NCI-H2171 (cell line): Measurements from ENCODE around the gene KLK12.
A peak's percentile ranks its signal among the peaks of the same experiment; 100 is the strongest.
"Not testable (repeated sequence)": the region's sequence is repeated elsewhere in the genome, so short reads cannot be mapped to it uniquely, and the experiment has no call there.

ENCODE experiments used
- DNase-seq: peaks from one replicate; lab custom pipeline; 2025; lab: John Stamatoyannopoulos, UW

Gene KLK12

DNA sequence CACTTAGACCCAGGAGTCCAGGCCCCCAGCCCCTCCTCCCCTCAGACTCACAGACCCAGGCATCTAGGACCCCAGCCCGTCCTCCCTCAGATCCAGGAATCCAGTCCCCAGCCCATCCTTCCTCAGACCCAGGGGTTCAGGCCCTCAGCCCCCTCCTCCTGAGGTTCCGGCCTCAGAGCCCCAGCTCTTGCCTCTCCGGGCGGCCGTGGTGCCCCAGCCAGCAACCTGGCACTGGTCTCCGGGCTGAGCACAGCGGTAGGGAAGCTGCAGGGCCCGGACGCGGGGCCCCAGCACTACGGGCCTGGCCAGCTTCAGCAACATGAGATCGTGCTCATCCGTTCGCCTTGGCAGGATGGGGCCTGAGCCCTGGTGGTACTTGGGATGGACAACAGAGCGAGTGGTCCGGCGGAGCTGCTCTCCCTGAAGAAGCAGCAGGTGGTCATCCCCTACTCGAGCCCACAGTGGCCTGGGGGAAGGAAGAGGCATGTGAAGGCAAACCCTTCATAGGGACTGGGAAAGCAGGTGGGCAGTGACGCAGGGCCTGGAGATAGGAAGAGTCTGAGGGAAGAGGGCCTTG is 19.0 kb downstream of the KLK12 start:
- no peak for DNase-seq

DNA sequence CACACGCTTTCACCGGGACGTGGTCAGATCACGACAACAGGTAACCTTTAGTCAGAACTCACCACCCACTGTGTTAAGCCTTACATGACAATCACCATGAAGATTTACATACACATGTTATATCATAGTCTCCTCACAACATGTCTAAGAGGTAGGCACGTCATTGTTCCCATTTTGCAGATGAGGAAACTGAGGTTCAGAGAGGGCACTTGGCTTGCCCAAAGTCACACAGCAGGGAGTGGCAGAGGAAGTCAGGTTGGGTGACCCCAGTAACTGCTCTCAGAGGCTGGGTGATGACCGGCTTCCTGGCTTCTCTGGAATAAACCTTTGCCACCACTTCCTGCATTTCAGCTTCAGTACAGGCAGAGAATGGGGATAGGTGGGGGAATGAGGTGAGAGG is 20.6 kb downstream of the KLK12 start:
- no peak for DNase-seq

DNA sequence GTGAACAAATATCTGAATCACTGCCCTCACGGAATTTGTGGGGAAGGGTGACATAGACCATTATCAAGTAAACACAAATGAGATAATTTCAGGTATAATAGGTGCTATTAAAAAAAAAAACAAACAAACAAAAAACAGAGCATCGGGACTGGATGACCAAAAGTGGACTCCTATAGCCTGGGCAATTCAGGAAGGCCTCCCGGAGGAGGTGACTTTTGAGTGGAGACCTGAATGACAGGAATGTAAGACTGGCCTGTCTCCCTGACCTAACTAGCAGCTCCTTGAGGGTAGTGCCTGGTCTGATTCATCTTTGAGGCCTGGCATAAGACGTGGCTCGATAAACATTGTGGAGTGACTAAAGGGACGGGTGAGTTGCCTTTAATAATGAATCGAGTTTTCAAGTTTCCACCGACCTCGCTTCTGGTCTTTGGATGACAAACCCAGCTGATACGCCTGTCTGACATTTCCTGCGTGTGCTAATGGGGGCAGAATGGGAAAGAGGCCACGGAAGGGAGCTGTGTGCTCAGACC is 22.1 kb downstream of the KLK12 start:
- DNase-seq: no peak

DNA sequence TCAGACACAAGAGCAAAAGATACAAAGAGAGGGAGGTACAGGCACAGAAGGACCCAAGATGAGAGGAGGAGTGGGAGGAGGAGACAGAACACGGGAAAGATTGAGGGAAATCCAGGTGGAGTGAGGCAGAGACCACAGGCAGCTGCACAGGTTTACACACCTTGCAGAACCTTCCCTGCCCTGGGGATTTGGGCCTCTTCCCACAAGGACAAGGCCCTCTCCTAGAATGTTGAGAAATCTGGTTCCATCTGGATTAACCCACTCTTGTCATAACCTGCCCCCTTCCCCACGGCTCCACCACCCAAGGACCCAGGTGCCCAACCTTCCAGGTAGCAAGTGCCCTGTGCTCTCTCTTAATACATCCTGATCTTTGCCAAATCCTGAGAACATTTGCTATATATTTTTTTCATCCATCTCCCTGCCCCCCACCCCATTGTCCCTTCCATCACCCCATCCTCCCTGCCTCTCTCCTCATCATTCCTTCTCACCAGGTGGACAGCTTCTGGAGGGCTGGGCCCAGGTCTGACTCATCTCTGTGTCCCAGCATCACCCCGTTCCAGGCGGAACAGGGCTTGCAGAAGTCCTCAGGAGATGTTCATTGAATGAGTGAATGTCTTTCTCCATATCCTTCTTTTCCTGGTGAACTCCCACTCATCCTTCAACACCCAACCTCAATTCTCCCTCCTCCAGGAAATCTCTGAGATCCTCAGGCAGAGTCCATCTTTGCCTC is 24.6 kb downstream of the KLK12 start:
- no peak for DNase-seq

DNA sequence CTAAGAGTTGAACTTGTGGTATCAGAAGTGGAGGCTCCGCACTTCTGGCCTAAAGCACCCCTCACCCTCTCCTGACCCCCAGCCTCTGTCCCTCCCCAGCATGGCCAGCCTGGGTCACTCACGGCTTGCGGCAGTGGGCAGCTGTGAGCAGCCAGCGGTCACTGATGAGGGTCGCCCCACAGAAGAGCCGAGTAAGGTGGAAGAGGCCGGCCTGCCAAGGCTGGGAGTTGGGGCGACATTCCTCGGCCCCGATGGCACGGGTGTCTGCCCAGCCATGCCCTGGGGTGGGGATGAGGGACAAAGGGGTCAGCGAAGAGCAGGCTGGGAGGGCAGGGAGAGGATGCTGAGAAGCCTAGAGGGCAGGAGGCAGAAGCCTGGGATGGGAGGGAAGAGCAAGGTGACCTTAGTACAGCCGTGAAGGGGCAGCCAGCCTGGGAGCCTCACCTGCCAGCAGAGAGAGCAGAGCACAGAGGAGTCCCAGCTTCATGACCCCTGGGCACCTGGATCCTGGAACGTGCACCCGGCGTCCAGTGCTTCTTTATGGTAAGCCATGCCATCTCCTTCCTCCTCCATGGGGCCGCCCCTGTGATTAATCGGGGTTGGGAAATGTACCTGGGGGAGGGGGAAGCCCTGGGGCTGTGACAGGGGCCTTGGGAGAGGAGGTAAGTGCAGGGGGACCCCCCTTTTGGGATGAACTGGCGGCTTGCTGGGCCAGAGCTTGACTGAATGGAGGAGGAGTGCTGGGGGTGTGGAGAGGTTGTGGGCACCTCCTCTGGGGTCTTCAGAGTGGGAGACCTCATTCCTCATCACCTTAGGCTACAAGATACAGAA is 25.5 kb downstream of the KLK12 start:
- no peak for DNase-seq

DNA sequence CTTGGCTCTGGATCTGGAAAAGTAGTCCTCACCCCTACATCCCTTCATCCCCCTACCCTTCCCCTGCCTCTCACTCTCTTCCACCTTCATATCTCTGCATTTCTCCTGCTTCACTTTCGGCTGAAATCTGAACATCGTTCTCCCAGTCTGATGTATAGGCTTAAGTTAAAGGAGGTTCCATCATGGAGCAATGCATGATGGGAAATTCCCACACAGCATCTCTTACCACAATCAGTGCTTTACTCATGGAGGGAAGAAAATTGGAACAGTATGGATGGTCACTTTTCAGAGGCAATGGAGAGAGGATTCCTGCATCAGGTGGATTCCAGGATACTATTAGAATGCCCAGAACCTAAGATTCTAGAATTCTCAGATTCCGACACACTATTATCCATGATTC is 27.3 kb downstream of the KLK12 start:
- no peak for DNase-seq

DNA sequence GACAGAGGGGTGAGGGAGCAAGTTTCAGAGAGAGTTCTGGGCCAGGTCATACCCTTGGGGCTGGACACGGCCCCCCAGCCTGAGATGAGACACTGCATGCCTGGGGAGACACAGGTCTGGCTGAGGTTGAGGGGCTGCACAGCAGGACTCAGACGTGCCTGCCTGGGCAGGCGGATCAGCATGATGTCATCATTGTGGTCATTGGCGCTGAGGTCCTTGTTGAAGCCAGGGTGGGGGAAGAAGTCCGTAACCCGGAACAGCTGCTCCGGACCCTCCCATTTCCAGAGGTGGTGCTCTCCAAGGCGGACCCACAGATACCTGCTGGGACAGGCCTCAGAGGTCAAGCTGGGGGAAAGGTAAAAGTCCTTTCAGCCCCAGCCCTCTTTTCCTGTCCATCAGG is 28.4 kb downstream of the KLK12 start:
- DNase-seq: no peak

DNA sequence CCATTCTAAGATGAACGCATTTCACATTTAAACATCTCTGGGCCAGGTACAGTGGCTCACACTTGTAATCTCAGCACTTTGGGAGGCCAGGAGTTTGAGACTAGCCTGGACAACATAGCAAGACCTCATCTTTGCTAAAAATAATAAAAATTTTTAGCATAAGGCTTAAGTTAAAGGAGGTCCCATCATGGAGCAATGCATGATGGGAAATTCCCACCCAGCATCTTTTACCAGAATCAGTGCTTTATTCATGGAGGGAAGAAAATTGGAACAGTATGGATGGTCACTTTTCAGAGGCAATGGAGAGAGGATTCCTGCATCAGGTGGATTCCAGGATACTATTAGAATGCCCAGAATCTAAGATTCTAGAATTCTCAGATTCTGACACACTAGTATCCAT is 29.6 kb downstream of the KLK12 start:
- no peak for DNase-seq

DNA sequence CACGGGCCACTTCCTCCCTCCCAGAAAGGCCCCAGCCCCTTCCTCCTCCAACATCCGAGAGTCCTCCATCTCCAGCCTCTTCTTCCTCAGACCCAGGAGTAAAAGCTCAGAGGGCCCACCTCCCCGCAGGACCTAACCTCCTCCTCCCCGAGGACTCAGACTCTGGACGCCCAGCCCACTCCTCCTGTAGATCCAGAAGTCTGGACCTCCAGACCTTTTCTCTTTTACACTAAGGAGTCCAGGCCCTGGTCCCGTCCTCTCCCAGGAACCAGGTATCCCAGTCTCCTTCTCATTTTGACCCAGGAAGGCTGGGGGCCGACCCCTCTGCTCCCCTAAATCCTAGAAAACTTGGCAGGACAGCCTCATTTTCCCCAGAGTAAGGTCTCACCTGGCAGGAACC is 31.5 kb downstream of the KLK12 start:
- DNase-seq: no peak

DNA sequence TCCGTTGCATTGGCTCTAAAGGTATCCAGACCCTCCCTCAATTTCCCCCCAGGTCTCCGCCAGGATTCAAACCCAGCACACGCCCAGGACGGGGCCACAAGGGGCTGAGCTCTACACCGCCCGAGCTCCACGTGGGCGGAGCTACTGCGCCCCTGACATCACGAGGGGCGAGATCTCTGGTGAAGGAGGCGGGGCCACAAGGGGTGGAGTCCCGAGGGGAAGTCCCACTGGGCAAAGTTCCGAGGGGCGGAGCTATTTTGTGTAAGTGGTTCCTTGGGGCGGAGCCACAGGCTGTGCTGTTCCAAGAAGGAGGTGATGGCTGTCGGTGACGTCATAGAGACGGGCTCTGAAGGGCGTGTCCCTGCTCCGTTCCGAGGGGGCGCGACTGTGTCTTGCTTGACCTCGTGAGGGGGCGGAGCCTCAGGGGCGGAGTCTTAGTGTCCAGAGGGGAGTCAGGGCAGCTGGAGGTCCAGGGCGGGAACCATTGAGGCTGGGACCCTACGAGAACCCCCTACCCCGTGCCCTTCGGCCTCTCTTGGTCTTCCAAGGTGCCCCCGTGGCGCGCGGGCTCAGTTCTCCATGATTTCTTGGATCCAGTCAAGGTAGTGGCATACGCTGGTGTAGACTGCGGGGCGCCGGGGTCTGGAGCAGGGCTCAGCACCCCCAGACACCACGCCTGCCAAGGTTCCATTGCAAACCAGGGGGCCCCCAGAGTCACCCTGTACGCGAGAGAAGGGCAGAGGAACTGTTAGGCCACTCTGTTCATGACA is 32.1 kb downstream of the KLK12 start:
- DNase-seq: no peak

DNA sequence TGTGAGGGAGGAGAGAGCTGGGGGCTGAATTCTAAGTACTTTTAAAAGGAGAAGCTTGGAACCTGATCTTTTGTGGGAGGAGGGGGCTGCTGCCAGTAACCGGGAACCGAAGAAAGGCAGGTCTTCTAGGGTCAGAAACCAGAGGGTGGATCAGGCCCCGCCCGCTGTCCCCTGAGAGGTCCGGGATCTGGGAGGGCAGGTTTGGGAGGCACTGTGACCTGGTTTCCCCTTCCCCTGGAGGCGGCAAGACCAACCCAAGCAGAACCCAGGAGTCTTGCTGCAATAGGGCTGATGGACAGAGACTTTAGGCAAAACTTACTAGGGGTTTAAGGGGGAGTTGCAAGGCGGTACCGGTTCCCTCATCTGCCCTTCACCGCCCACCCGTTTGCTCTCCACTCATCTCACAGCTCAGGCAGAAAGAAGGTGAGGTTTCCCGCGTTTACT is 32.7 kb downstream of the KLK12 start:
- no peak for DNase-seq

DNA sequence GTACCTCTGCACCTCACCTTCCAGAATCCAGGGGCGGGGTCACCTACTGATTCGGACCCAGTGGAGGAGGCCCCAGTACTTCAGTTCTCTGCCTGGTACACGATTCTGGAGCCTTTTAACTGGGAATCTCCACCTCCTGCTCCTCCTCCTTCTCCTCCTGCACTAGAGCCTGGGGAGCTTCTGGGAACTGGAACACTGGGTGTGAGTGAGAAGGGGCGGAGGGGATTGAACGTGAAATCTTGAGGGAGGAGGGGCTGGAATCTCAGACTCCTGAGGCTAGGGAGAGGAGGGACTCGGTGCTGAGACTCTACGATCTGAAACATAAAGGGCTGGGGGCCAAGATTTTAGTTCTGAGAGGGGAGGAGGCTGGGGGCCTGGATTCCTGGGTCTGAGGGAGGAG is 33.3 kb downstream of the KLK12 start, which contains the start of gene KLK8:
KLK8 (minus strand) TSS at position 90 of the 400 bp plus-strand sequence. CDS start 437 bp downstream, outside the sequence.
- DNase-seq: no peak

DNA sequence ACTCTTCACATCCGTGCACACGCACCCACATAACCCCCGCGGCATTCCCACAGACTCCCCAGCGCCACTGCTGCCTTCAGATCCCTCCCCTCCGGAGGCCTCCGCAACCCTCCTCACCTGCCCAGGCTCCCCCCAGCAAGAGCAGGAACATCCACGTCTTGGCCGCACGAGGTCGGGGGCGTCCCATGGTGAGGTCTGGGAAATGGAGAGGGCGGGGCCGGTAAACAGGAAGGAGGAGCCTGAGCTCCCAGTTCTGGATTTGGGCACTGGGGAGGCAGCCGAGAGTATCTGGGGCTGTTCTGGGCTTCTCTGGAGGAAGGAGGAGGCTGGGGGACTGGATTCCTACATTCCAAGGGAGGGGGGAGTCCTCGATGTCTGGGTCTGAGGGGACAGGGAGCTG is 33.8 kb downstream of the KLK12 start:
- DNase-seq: no peak

DNA sequence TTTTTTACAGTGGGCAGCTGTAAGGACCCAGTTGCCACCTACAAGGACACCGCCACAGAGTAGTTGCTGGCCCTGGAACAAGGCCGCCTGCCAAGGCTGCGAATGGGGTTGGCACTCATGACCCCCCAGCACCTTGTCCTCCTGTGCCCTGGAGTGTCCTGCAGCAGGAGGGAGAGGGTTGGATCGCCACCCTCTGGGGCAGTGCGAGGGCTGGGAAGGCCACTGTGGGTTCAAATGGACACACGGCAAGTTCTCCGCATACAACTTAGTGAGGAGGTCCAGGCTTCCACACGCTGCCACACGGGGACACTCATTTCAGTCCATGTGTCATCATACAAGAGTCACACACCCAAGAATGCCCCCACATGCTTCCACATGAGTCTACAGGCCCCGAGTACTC is 34.4 kb downstream of the KLK12 start:
- no peak for DNase-seq

DNA sequence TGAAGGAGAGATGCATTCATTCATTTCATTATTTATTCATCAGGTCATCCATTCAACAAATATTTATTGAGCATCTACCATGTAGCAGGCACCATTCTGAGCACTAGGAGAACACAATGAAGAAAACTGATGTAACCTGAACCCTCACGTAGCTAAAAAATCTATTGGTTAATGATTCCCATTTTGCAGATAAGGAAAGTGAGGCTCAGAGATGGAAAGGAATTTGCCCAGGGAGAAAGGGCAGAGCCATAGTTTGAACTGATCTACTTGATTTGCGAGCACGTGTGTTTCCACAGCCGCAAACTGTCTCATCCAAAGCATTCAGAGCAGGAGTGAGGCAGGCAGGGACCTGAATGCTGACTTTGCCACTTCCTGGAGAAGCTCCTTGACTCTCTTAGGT is 36.1 kb downstream of the KLK12 start:
- DNase-seq: no peak

DNA sequence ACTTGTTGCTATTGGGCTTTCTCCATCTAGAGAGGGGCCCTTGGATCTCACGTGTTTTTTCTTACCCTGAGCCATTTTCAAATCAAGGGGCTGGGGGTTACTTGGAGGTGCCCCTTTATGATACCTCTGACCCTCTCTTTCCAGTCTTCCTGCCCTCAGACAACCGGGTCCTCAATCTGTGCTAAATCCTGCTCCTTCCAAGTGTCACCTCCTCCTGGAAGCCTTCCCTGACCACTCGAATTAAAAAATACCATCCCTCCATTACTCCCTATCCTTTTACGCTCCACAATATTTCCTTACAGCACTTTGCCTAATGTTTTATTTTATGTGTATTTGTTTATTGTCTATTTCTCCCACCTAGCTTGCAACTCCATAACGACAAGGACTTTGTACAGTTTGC is 36.7 kb downstream of the KLK12 start:
- no peak for DNase-seq

DNA sequence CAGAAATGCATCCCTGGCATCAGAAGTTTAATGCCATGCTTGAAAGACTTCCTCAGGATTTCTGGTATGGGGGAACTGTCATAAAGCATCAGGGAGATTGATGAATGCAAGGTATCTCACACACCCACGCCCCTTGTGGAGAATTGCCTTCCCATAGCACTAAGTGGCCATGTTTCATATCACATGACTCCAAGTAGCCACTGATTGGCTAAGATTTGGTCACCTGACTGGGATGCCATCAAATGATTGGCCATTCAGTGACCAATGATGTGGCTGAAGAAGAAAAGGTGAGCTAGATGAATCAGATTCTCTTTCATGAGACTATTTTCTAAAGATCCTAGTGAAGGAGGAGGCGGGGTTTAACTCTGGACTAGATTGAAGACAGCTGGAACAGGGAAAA is 40.7 kb downstream of the KLK12 start:
- DNase-seq: peak; percentile 49

DNA sequence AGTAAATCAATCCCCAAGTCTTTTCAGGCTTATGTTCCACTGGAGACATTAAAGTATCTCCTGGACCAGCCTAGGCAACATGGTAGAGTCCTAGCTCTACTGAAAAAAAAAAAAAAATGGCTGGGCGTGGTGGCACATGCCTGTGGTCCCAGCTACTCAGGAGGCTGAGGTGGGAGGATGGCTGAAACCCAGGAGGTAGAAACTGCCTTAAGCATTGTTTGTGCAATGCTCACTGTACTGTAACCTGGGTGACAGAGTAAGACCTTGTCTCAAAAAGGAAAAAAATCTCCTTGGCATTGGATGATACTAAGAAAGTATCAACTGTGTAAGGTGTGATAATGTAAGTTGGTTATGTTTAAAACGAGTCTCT is 42.2 kb downstream of the KLK12 start:
- no peak for DNase-seq

DNA sequence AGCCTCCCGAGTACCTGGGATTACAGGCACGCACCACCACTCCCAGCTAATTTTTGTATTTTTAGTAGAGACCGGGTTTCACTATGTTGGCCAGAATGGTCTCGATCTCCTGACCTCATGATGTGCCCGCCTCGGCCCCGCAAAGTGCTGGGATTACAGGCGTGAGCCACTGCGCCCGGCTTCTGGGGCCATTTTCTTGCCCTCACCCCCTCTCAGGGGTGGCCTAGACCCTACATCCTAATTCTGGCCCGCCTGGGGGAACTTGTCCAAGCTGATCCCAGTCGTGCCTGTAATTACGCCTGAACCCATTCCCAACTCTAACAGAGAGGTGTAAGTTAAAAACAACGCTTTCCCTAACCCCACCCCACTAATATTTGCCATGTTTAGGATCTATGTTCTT is 50.4 kb downstream of the KLK12 start:
- not testable (repeated sequence) for DNase-seq

DNA sequence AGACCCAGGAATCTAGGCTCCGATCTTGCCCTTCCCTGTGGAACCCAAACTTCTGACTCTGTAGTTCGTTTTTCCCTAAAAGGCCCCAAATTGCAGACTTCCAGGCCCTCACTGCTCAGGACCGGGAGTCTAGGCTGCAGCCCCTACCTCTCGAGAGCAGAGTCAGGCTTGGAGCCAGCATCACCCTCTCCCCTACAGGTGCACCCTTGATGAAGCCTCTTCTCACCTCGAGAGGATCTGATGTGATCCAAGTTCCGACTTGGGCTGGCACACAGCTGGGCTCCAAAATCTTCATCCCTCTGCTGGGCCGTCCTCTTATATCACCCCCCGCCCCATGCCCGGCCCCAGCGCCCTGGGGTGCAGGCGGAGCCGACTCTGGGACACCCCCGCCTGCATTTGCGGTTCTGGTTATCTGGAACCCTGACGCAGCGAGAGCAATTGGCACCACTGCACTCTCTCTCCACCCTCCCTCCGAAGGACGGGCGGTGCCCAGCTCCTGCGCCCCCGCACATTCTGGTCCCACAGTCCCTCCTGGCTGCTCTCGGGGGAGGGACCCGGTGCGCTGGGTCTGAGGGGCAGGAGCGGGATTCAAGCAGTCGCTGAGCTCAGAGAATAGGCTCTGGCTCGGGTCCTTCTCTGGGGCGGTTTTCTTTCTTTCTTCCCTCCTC is 51.0 kb downstream of the KLK12 start, which contains the start of gene KLK7:
KLK7 (minus strand) TSS at position 293 of the 668 bp plus-strand sequence. CDS start 1,518 bp downstream, outside the sequence.
- no peak for DNase-seq

DNA sequence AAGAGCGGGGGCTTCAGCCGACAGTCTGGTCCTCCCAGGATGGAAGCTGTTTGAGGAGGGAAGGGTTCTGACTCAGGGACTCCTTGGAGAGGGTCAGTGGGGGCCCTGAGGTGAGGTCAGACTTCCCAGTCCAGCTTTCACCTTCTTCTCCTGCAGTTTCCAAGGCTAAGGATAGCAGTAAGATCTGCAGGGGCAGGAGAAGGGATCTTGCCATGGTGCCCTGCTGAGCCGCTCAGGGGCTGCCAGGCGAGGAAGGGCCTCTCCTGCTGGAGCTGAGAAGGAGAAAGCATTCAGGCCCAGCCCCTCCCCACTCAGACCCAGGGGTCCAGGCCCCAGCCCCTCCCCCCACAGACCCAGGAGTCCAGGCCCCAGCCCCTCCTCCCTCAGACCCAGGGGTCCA is 52.6 kb downstream of the KLK12 start:
- DNase-seq: no peak
